GM12878 (cell line): ENCODE data around the gene ARTN. TPM values are rescaled to one million over a fixed set of nuclear protein-coding genes. Genes with fewer than 3 reads are reported as not detected.

Experiments
- ATAC-seq: fragments of 200-7000 bp; cut with Tn5 transposase; 3 replicates; pipeline ENCODE4 v1.9.1; 2020; ENCODE audit warnings: mild to moderate bottlenecking, moderate library complexity
- BruUV-seq: library from RNA; stranded (reverse); fragments of 400-500 nt; replicated peaks from 2 replicates; lab custom pipeline; 2021; lab: Mats Ljungman, UMichigan
- CTCF ChIA-PET: fragments of 300-600 bp; sonication (Branson Sonifier 250); formaldehyde crosslinking; extraction: SDS; loops from one replicate; lab custom pipeline; 2021; ENCODE audit warnings: inconsistent platforms; lab: Yijun Ruan, JAX
- POLR2A ChIA-PET: fragments of 350-600 bp; formaldehyde crosslinking; extraction: SDS; loops from one replicate; lab custom pipeline; 2021; ENCODE audit warnings: inconsistent platforms; lab: Charles Lee
- RAD21 ChIA-PET: fragments of 300-600 bp; sonication (Branson Sonifier 250); formaldehyde crosslinking; loops from one replicate; lab custom pipeline; 2023; ENCODE audit warnings: antibody characterized with exemption; ENCODE audit not compliant: unreplicated experiment; lab: Charles Lee
- SMC1A ChIA-PET: fragments of 300-600 bp; sonication (Branson Sonifier 250); formaldehyde crosslinking; loops from one replicate; lab custom pipeline; 2023; ENCODE audit not compliant: unreplicated experiment, uncharacterized antibody; lab: Charles Lee
- DNase-seq: peaks from one replicate; pipeline ENCODE4 v3.0.0-alpha.2; 2011; ENCODE audit warnings: low read depth, low spot score
- FAIRE-seq: peaks from 3 replicates; lab custom pipeline; 2011; peaks lifted over from hg19 to GRCh38; lab: Jason Lieb, UNC
- H2AFZ ChIP-seq: 2 replicates; pipeline ENCODE4 v1.6.0; 2011; ENCODE audit warnings: low read depth, low read length, control low read depth; ENCODE audit not compliant: control insufficient read depth
- H3K27ac ChIP-seq: 2 replicates; pipeline ENCODE4 v1.5.1; 2011; ENCODE audit warnings: control low read depth; ENCODE audit not compliant: control insufficient read depth, insufficient read depth
- H3K27me3 ChIP-seq, 2 experiments: replicated peaks in 1 of 2; 2 replicates each; pipeline versions ENCODE4 v1.6.0 to v1.6.1; 2011; ENCODE audit warnings: low read length in 1 of 2; ENCODE audit not compliant: control insufficient read depth in 2 of 2, insufficient read depth in 2 of 2
- H3K36me3 ChIP-seq, 2 experiments: 2 replicates each; pipeline ENCODE4 v1.5.1; 2011; ENCODE audit warnings: low read length in 1 of 2; ENCODE audit not compliant: control insufficient read depth in 2 of 2, insufficient read depth in 2 of 2
- H3K4me1 ChIP-seq: 2 replicates; pipeline ENCODE4 v1.6.1; 2011; ENCODE audit warnings: mild to moderate bottlenecking, low read length, moderate library complexity, mixed read lengths; ENCODE audit not compliant: control insufficient read depth, insufficient read depth
- H3K4me2 ChIP-seq: 2 replicates; pipeline ENCODE4 v1.6.0; 2011; ENCODE audit warnings: control low read depth; ENCODE audit not compliant: control insufficient read depth, insufficient read depth
- H3K4me3 ChIP-seq: fragments of 200-600 bp; sonication (generic); 2 replicates; pipeline ENCODE4 v1.5.1; 2016
- H3K79me2 ChIP-seq: 2 replicates; pipeline ENCODE4 v1.6.0; 2011; ENCODE audit warnings: low read length; ENCODE audit not compliant: control insufficient read depth, insufficient read depth
- H3K9ac ChIP-seq: 2 replicates; pipeline ENCODE4 v1.8.0; 2011; ENCODE audit warnings: low read length, control low read depth, mixed read lengths; ENCODE audit not compliant: control insufficient read depth, insufficient read depth
- H3K9me3 ChIP-seq: replicated peaks from 3 replicates; pipeline ENCODE4 v1.5.1; 2011; ENCODE audit warnings: mild to moderate bottlenecking, low read length; ENCODE audit not compliant: control insufficient read depth, insufficient read depth
- H4K20me1 ChIP-seq: 2 replicates; pipeline ENCODE4 v1.6.0; 2011; ENCODE audit not compliant: control insufficient read depth, insufficient read depth
- EGR1 ChIP-seq, 2 experiments: IDR thresholded peaks; 1 replicate in 1 of 2; 2 replicates in 1 of 2; pipeline ENCODE4 v1.6.1; 2011 to 2012; ENCODE audit warnings: low read depth in 2 of 2, low read length in 2 of 2, borderline replicate concordance in 1 of 2, mild to moderate bottlenecking in 1 of 2, moderate library complexity in 1 of 2
- ESRRA ChIP-seq: IDR thresholded peaks from 2 replicates; pipeline ENCODE4 v1.6.1; 2012; ENCODE audit warnings: mild to moderate bottlenecking, low read length, improper control_type of control experiment
- KLF5 ChIP-seq: fragments of 450-650 bp; IDR thresholded peaks from 2 replicates; pipeline ENCODE4 v1.6.1; 2014; ENCODE audit warnings: mild to moderate bottlenecking; ENCODE audit not compliant: partially characterized antibody
- MTA3 ChIP-seq: IDR thresholded peaks from 2 replicates; pipeline ENCODE4 v1.6.1; 2012; ENCODE audit warnings: low read length, inconsistent platforms, borderline replicate concordance
- MYB ChIP-seq: fragments of 150-350 bp; IDR thresholded peaks from 2 replicates; pipeline ENCODE4 v1.6.1; 2014; ENCODE audit warnings: mild to moderate bottlenecking, low read depth, low read length, borderline replicate concordance
- MYC ChIP-seq: IDR thresholded peaks from 2 replicates; pipeline ENCODE4 v1.6.1; 2011; ENCODE audit warnings: mild to moderate bottlenecking, low read length, moderate library complexity, inconsistent platforms; ENCODE audit not compliant: insufficient read depth, insufficient replicate concordance, insufficient read length, severe bottlenecking
- NFIC ChIP-seq: IDR thresholded peaks from 2 replicates; pipeline ENCODE4 v1.6.1; 2012; ENCODE audit warnings: low read depth, mild to moderate bottlenecking, inconsistent platforms, low read length, moderate library complexity
- NFYA ChIP-seq: IDR thresholded peaks from 2 replicates; pipeline ENCODE4 v1.6.1; 2011; ENCODE audit warnings: low read depth, mild to moderate bottlenecking, low read length, improper control_type of control experiment, borderline replicate concordance
- RUNX3 ChIP-seq: IDR thresholded peaks from 2 replicates; pipeline ENCODE4 v1.6.1; 2012; ENCODE audit warnings: low read length, inconsistent platforms
- SMAD5 ChIP-seq: IDR thresholded peaks from 2 replicates; pipeline ENCODE4 v1.6.1; 2016; ENCODE audit warnings: antibody characterized with exemption, low read depth
- TCF7 ChIP-seq: IDR thresholded peaks from 2 replicates; pipeline ENCODE4 v1.6.1; 2014; ENCODE audit warnings: antibody characterized with exemption, borderline replicate concordance
- ZNF207 ChIP-seq: fragments of 450-650 bp; IDR thresholded peaks from 2 replicates; pipeline ENCODE4 v1.6.1; 2014; ENCODE audit warnings: antibody characterized with exemption, mild to moderate bottlenecking, borderline replicate concordance
- WGBS: methylation state at CpG from one replicate; pipeline ENCODE4 v1.1.6; 2016; ENCODE audit warnings: low lambda C conversion rate; ENCODE audit not compliant: insufficient replicate concordance, insufficient coverage; ENCODE audit errors: missing lambda C conversion rate; 5-methylcytosine and 5-hydroxymethylcytosine counted together
- in situ Hi-C: fragments of 300-500 bp; cut with MboI; formaldehyde crosslinking; loops from 9 replicates; pipeline ENCODE4 v1.14.3; 2018; ENCODE audit warnings: mixed read lengths
- intact Hi-C: fragments of 100-400 bp; cut with micrococcal nuclease; formaldehyde crosslinking; loops from one replicate; pipeline ENCODE4 v1.14.2; 2022; ENCODE audit not compliant: unreplicated experiment
- polyA plus RNA-seq, 11 experiments: library from polyadenylated mRNA; depleted of rRNA in 4 of 11; unstranded in 6 of 11; stranded (reverse) in 5 of 11; fragments of >200 nt; fragmentation: Nextera tagmentation in 4 of 11; fragmentation: Illumina TruSeq in 1 of 11; extraction: Ambion mirVana in 4 of 11; extraction: Trizol in 1 of 11; gene quantifications; 1 replicate in 1 of 11; 2 replicates in 10 of 11; pipeline versions ENCODE4 v1.2.1 to v1.2.3, GENCODE V29; 2011 to 2016; ENCODE audit warnings: inconsistent platforms in 2 of 11, missing spikeins in 2 of 11, low read depth in 1 of 11
- total RNA-seq, 4 experiments: library from RNA; depleted of rRNA in 3 of 4; stranded (reverse); fragments of >200 nt in 3 of 4; fragmentation: Illumina TruSeq in 1 of 4; extraction: Trizol in 1 of 4; gene quantifications; 2 replicates each; pipeline versions ENCODE4 v1.2.1 to v1.2.3, GENCODE V29; 2013 to 2021

The ARTN gene
- total and polyA plus RNA-seq, 10 of the 15 experiments (the other 5 are each of a cell fraction or from before 2014, with no cell fraction given), result 0.06 to 2.1 (median 0.34) TPM; not detected in 1

DNA sequence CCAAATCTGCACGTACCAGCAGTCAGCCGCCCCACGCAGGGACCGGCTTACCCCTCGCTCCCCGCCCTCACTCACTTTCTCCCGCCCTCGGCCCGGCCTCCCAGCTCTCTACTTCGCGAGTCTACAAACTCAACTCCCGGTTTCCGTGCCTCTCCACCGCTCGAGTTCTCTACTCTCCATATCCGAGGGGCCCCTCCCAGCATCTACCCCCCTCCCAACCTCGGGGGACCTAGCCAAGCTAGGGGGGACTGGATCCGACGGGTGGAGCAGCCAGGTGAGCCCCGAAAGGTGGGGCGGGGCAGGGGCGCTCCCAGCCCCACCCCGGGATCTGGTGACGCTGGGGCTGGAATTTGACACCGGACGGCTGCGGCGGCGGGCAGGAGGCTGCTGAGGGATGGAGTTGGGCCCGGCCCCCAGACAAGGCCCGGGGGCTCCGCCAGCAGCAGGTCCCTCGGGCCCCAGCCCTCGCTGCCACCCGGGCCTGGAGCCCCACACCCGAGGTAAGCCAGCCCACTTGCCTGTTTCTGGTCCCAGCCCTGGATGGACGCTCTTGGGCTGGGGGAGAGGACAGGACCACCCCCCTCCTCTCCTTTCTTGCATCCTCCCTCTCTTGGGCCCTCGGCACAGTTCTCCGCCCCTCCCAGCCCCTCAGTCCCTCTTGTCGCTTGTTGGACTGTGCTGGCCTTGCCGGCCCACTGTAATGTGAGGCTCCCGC lies at the start of gene ARTN (continued):
- TF ChIP-seq ZNF207, result no peak
- no peak for TF ChIP-seq NFIC
- TF ChIP-seq NFYA, result no peak
- no peak for TF ChIP-seq SMAD5
- no peak for TF ChIP-seq MYC
- TF ChIP-seq, all 136 proteins: peak for 0

DNA sequence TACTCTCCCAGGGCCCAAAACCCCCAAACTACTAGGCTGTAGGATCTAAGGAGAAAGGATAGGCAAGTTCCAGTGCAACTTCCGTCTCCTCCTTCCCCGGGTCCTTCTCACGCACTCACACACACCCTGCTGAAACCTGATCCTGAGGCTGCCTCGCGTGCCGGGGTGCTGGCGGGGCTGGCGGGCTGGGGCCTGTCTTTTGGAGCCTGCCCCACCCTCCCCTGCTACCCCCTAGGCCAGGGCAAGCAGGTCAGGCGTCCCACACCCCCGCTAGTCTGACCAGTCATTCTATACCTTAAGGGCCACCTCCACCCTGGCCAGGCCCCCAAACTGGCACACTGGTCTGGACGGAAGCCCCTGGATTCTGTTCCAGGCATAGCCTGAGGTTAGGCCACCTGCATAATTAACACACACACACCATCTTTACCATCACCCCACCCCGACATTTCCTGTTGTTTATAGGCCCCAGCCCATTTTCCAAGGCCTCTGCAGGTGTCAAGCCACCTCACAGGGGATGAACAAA lies 48.3 kb upstream of the ARTN start:
- H2AFZ ChIP-seq, result no peak overlapping the region
- ChIA-PET CTCF (interaction anchor here (0.8 kb wide), 1 partner anchor 122 kb away, joined by 3 read pairs; no protein-coding TSS in a partner anchor), POLR2A (interaction anchor here (0.6 kb wide), 1 partner anchor 231 kb away, joined by 4 read pairs; no protein-coding TSS in a partner anchor), RAD21 (no interaction called here), SMC1A (interaction anchor here (0.8 kb wide), 1 partner anchor 236 kb away, joined by 4 read pairs; no protein-coding TSS in a partner anchor)
- no peak overlapping the region for H3K4me3 ChIP-seq
- no peaks in the 10 kb centered on the region for H3K27me3 ChIP-seq
- peaks cover 0 to 3% of the 10 kb centered on the region in 2 experiments; a peak in 2 of 4 replicates for H3K36me3 ChIP-seq
- H3K4me1 ChIP-seq, result no peaks in the 10 kb centered on the region
- BruUV-seq, result no TSS peak
- H3K9ac ChIP-seq, result no peak overlapping the region
- no peak for TF ChIP-seq ESRRA
- TF ChIP-seq MTA3, result no peak
- TF ChIP-seq MYB, result no peak
- no peak for TF ChIP-seq EGR1 (IDR thresholded peaks at IDR 0.05; ENCODE audit: borderline replicate concordance in 1 of 2, low read depth in 2 of 2, low read length in 2 of 2)
- no peak for TF ChIP-seq TCF7
- no peak for TF ChIP-seq RUNX3
- TF ChIP-seq KLF5, result no peak
- WGBS, result 85% methylated on average over 4 of the region's 12 CpGs
- DNase-seq, result no peak
- in situ Hi-C loops, result no loop called here
- H3K27ac ChIP-seq, result no peak overlapping the region
- no peaks in the 10 kb centered on the region for H3K79me2 ChIP-seq
- no peak overlapping the region for H3K4me2 ChIP-seq
- ATAC-seq, result no peak
- intact Hi-C loops, result no loop called here
- no peaks in the 10 kb centered on the region for H3K9me3 ChIP-seq
- no peaks in the 10 kb centered on the region for H4K20me1 ChIP-seq
- no peak for FAIRE-seq
